Large intestine (tissue), 3 donors: ENCODE measurements around the gene TMEM169. TPM values are rescaled to one million over a fixed set of nuclear protein-coding genes. Genes with fewer than 3 reads are reported as not detected.
"Not testable (repeated sequence)": the region's sequence is repeated elsewhere in the genome, so short reads cannot be mapped to it uniquely, and the experiment has no call there.

Experiments used
- DNase-seq, 2 donors: peaks; one replicate each; pipeline versions ENCODE4 v3.0.0 to v3.0.0-alpha.2; 2013
- H3K27ac ChIP-seq: one replicate; pipeline ENCODE4 v1.5.1; 2013; ENCODE audit warnings: low read length
- H3K27me3 ChIP-seq: 2 replicates; pipeline ENCODE4 v1.6.1; 2013; ENCODE audit warnings: low read length; ENCODE audit not compliant: control insufficient read depth, insufficient read depth
- H3K36me3 ChIP-seq: 2 replicates; pipeline ENCODE4 v1.6.1; 2013; ENCODE audit warnings: low read length; ENCODE audit not compliant: control insufficient read depth, insufficient read depth
- H3K4me1 ChIP-seq: one replicate; pipeline ENCODE4 v1.6.1; 2013; ENCODE audit warnings: low read length; ENCODE audit not compliant: control insufficient read depth, insufficient read depth
- H3K4me3 ChIP-seq: one replicate; pipeline ENCODE4 v1.5.1; 2013; ENCODE audit warnings: low read length
- H3K9me3 ChIP-seq: one replicate; pipeline ENCODE4 v1.6.1; 2013; ENCODE audit warnings: mild to moderate bottlenecking, low read depth, low read length, moderate library complexity; ENCODE audit not compliant: control insufficient read depth
- WGBS: methylation state at CpG from one replicate; pipeline ENCODE4 v1.1.5; 2013; ENCODE audit warnings: low lambda C conversion rate; ENCODE audit not compliant: insufficient coverage; 5-methylcytosine and 5-hydroxymethylcytosine counted together
- polyA plus RNA-seq: library from polyadenylated mRNA; unstranded; fragments of 120-200 nt; gene quantifications from one replicate; pipeline ENCODE4 v1.2.1, GENCODE V29; 2013

The TMEM169 gene
- polyA plus RNA-seq, 1 donor, result 4.1 TPM

DNA sequence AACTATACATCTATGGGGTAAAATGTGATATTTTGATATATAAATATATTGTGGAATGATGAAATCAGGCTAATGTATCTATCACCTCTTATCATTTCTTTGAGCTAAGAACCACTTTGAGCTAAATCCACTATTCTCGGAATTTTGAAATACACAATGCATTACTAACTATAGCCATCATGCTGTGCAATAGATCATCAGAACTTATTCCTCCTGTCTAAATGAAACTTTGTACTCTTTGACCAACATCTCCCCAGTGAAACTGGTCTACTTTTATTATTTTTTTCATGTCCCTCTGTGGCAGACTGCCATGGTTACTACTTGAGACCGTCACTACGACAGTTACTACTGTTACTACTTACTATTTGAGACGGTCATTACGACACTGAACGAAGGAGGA lies 11.5 kb upstream of the TMEM169 start:
- H3K9me3 ChIP-seq, result no peaks in the 10 kb centered on the region
- no peak overlapping the region for H3K4me3 ChIP-seq
- peak overlapping the region; percentile 54 for H3K27ac ChIP-seq
- no peaks in the 10 kb centered on the region for H3K27me3 ChIP-seq
- H3K4me1 ChIP-seq, result peaks cover 43% of the 10 kb centered on the region
- 82% methylated on average over 5 of the region's 6 CpGs for WGBS
- peaks cover 14% of the 10 kb centered on the region for H3K36me3 ChIP-seq
- peak in 1 of 2 donors; percentile 17 for DNase-seq

DNA sequence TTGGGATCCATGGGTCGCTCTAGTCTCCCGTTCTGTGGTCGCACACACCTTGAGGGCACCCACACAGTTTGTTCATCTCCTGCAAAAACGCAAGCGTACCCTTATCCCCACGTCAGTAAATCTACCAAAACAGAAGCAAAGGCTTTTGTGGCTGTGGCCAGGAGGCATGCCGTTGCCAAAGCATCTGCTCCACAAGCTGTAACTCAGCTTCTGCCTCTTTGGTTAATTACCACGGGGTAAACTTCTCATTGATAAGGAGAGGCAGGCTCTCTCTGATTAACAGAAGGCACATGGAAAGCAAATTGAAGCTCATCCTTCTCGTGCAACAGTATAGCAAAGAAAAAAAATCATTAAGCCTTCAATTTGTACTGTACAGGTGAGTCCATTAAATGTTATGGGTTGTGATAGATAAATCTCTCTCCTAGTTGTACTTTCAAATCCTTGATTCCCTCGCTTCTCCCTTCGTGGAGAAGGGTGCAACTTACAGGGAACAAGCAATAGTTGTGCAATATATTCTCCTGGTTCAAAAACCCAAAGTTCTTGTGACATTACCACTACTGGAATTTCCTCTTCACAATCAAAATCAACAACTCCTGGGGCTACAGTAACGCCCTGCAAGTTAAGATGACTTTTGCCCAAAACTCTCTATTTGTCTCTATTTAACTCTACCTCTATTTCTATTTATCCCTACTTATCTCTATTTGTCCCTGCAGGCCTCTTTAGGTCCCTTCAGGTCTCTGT lies 10.4 kb upstream of the TMEM169 start:
- Histone ChIP-seq H3K36me3 (peaks cover 9% of the 10 kb centered on the region), H3K27ac (peak overlapping the region; percentile 54), H3K27me3 (no peaks in the 10 kb centered on the region), H3K4me1 (peaks cover 51% of the 10 kb centered on the region), H3K4me3 (no peak overlapping the region), H3K9me3 (no peaks in the 10 kb centered on the region)
- peak in 1 of 2 donors; percentile 29 for DNase-seq
- no CpG with 5 or more reads among the region's 12 CpGs for WGBS

DNA sequence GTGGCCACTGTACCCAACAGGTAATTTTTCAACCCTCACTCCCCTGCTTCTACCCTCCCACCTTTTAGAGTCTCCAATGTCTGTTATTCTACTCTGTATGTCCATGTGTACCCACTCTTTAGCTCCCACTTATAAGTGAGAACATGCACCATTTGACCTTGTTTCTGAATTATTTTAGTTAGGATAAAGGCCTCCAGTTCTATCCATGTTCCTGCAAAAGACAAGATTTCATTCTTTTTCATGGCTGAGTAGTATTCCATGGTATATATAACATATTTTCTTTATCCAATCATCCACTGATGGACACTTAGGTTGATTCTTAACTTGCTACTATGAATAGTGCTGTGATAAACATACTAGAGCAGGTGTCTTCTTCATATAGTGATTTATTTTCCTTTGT lies 9.2 kb upstream of the TMEM169 start:
- DNase-seq, result no peak
- H3K27ac ChIP-seq, result peak overlapping the region; percentile 54
- no peak overlapping the region for H3K4me3 ChIP-seq
- peaks cover 9% of the 10 kb centered on the region for H3K36me3 ChIP-seq
- H3K9me3 ChIP-seq, result no peaks in the 10 kb centered on the region
- H3K4me1 ChIP-seq, result peaks cover 58% of the 10 kb centered on the region
- no peaks in the 10 kb centered on the region for H3K27me3 ChIP-seq

DNA sequence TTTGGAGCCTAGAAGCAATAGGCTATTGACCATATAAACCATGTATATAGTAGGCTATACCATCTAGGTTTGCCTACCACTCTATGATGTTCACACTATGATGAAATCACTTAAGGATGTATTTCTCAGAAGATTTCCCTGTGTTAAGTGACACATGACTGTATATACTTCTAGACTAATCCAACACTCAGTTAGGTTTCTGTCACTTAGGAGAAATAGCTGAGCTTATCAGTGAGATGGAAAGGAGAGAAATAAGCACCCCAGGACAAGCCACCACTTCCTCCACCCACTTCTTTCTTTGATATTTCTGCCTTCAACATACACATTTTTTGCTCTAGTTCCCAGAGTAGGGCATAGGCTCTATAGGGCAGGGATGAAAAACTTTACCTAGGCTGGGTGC lies 7.9 kb upstream of the TMEM169 start:
- Histone ChIP-seq H3K27ac (peak overlapping the region; percentile 83), H3K27me3 (no peaks in the 10 kb centered on the region), H3K9me3 (no peaks in the 10 kb centered on the region), H3K4me1 (peaks cover 63% of the 10 kb centered on the region), H3K36me3 (peaks cover 9% of the 10 kb centered on the region), H3K4me3 (no peak overlapping the region)
- DNase-seq, result peak in 1 of 2 donors; percentile 38

DNA sequence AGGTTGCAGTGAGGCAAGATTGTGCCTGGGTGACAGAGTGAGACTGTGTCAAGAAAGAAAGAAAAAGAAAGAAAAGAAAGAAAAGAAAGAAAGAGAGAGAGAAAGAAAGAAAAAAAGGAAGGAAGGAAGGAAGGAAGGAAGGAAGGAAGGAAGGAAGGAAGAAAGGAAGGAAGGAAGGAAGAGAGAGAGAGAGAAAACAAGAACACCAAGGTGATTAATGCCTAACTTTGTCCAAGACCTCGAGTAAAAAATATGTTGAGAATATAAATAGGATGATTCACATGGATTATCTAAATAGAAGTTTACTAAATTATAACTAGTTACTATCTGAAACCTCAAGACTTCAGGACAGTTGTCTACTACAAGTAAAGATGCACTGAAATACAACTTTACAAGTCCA lies 7.3 kb upstream of the TMEM169 start:
- peak overlapping the region; percentile 83 for H3K27ac ChIP-seq
- DNase-seq, result no peak
- peaks cover 63% of the 10 kb centered on the region for H3K4me1 ChIP-seq
- H3K36me3 ChIP-seq, result peaks cover 7% of the 10 kb centered on the region
- 60% methylated on average over 1 of the region's 1 CpG for WGBS
- no peaks in the 10 kb centered on the region for H3K9me3 ChIP-seq
- no peaks in the 10 kb centered on the region for H3K27me3 ChIP-seq
- H3K4me3 ChIP-seq, result no peak overlapping the region

DNA sequence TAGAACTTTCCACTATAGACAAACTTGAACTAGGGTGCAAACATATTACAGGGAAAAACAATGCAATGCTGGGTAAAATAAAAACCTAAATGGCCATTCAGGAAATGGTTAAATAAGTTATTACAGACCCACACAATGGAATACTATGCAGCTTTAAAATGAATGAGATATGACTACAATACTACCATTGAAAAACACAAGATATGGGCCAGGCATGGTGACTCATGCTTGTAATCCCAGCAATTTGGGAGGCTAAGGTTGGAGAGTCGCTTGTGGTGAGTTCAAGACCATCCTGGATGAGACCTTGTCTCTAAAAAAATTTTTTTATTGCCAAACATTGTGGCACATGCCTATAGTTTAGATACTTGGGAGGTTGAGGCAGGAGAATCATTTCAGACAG lies 6.9 kb upstream of the TMEM169 start:
- WGBS, result no CpG with 5 or more reads among the region's 1 CpG
- peaks cover 7% of the 10 kb centered on the region for H3K36me3 ChIP-seq
- H3K4me1 ChIP-seq, result peaks cover 63% of the 10 kb centered on the region
- H3K4me3 ChIP-seq, result no peak overlapping the region
- H3K27ac ChIP-seq, result peak overlapping the region; percentile 83
- no peaks in the 10 kb centered on the region for H3K9me3 ChIP-seq
- no peak for DNase-seq
- H3K27me3 ChIP-seq, result no peaks in the 10 kb centered on the region

DNA sequence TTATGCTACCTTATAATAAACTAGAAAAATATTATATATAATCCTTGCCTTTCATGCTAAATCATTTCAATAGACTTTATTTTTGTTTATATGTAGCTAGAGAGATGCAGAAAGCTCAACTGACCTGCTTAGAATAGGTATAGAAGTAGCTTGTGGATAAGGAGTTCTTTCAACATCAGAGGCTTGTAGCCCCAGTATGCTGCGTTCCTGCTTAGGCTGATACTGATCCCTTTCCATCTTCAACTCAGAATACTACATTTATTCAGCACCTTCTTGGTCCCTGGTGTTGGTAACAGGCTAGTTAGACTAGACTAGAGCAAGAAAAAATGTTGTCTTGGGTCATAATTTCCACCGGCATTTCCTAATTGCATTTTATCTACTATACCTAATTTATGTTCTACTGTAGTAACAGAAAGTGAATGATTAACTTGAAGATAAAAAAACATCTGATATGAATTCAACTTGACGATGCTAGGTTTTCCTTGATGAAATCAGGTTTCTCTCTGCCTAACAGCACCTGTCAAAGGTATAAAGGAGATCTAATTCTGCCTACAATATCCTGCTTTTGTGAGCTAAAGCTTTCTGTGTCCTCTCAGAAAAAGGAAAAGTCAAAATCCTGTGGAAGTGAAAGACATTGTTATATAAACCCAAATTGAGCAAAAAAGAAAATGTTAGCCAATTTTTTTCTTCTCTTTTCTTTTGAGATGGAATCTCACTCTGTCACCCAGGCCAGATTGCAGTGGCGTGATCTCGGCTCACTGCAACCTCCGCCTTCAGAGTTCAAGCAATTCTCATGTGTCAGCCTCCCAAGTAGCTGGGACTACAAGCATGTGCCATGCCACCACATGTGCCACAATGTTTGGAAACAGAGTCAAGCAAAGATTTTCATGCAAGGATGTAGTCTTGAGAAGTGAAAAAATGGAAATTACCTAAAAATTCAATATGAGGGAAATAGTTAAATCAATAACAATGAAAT lies 5.9 kb upstream of the TMEM169 start:
- Histone ChIP-seq H3K36me3 (peaks cover 7% of the 10 kb centered on the region), H3K27me3 (no peaks in the 10 kb centered on the region), H3K9me3 (no peaks in the 10 kb centered on the region), H3K4me1 (peaks cover 58% of the 10 kb centered on the region), H3K4me3 (no peak overlapping the region), H3K27ac (peak overlapping the region; percentile 83)
- DNase-seq, result peak in 1 of 2 donors; percentile 73
- 29% methylated on average over 1 of the region's 6 CpGs for WGBS

DNA sequence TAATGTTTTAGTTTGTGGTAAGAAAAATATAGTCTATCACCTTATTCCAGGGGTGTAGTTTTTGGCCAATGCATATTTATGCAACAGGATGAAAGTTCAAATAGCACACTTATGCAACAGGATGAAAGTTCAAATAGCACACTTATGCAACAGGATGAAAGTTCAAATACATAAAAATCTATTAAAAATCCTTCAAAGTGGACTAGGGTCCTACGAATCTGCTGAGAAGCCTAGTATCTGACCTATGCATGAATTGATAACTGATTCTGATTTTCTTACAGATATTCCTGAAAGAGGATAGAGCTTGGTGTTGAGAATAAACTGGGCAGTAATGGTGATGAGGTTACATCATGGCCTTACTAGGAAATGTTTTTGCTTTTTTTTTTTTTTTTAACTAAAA lies 2.9 kb upstream of the TMEM169 start:
- peak in 1 of 2 donors; percentile 70 for DNase-seq
- WGBS, result no CpG with 5 or more reads among the region's 1 CpG
- H3K27me3 ChIP-seq, result no peaks in the 10 kb centered on the region

DNA sequence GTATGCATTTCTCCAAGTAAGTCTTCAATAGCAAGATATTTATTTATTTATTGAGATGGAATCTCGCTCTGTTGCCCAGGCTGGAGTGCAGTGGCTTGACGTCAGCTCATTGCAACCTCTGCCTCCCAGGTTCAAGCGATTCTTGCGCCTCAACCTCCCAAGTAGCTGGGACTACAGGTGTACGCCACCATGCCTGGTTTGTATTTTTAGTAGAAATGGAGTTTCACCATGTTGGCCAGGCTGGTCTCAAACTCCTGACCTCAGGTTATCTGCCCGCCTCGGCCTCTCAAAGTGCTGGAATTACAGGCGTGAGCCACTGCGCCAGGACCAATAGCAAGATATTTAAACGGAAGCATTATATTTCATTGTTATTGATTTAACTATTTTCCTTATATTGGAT lies 1.7 kb upstream of the TMEM169 start:
- H3K27ac ChIP-seq, DNase-seq, H3K36me3 ChIP-seq, H3K9me3 ChIP-seq, H3K27me3 ChIP-seq: not testable (repeated sequence)
- 100% methylated on average over 1 of the region's 10 CpGs for WGBS
- Histone ChIP-seq H3K4me1 (peaks cover 25% of the 10 kb centered on the region), H3K4me3 (peak overlapping the region; percentile 84)

More for the DNA sequence above, 2.9 kb upstream of the TMEM169 start:
- Histone ChIP-seq H3K27ac (peak overlapping the region; percentile 58), H3K4me3 (no peak overlapping the region), H3K36me3 (peaks cover 4% of the 10 kb centered on the region), H3K4me1 (peaks cover 37% of the 10 kb centered on the region), H3K9me3 (no peaks in the 10 kb centered on the region)

DNA sequence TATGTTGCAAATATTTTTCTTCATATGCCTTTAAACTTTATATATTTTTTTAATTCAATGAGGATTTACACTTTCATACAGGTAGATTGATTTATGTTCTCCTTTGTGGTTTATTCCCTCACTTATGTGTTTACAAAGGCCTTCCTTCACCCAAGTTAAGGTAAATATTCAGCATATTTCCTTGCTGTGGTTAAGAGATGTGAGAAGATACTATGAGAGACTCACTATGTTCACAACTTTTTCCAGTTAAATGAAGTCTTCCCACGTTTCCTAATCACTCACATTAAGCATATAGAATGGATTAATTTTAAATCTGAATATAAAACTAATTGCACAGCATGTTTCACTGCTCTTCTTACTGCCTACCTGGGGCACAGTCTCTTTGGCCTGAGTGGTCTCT lies 707 bp upstream of the TMEM169 start:
- Histone ChIP-seq H3K27me3 (no peaks in the 10 kb centered on the region), H3K36me3 (no peaks in the 10 kb centered on the region), H3K27ac (peak overlapping the region; percentile 74), H3K4me1 (peaks cover 19% of the 10 kb centered on the region), H3K4me3 (peak overlapping the region; percentile 84), H3K9me3 (no peaks in the 10 kb centered on the region)
- WGBS, result 22% methylated on average over 1 of the region's 1 CpG
- no peak for DNase-seq
